Germinal center (tissue), 1 donor: ENCODE results near the gene DNAJC18.
A peak's percentile ranks its signal among the peaks of the same experiment; 100 is the strongest.
"Not testable (repeated sequence)": the region's sequence is repeated elsewhere in the genome, so short reads cannot be mapped to it uniquely, and the experiment has no call there.

Experiments used
- DNase-seq: peaks from one replicate; pipeline ENCODE4 v3.0.0; 2012; ENCODE audit warnings: mixed read lengths, low spot score

DNAJC18 gene

GRCh38 chr5:139388198-139388821, 51.0 kb downstream of the DNAJC18 start:
- DNase-seq: peak; percentile 84

DNA sequence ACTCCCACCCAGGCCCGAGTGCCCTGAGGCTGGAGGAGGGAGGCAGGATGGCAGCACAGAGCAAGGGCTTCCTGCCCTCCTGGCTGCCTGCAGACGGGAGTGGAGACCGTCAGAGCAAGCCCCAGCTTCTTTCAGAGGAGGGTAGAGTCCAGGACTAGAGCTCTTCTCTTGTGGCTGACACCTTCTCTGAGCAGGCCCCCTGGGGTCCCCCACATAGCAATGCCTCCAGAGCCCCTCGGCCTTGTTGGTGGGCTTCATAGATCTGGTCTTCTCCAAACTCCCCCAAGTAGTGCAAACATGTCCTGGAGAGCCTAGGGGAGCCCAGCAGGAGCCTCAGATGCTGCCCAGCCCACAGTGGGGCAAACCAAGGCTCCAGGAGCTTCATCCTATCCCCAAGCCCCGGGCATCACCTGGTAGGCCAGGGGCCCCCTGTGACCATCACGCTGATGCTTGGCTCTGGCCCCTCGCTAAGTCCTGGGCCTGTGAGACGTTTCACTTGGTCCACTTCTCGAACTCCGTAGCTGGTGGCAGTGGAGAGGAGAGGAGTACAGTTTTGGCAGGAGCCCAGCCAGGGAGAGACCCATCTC, 51.6 kb downstream of the DNAJC18 start:
- no peak for DNase-seq

GRCh38 chr5:139386956-139387355, 52.4 kb downstream of the DNAJC18 start:
- not testable (repeated sequence) for DNase-seq

DNA sequence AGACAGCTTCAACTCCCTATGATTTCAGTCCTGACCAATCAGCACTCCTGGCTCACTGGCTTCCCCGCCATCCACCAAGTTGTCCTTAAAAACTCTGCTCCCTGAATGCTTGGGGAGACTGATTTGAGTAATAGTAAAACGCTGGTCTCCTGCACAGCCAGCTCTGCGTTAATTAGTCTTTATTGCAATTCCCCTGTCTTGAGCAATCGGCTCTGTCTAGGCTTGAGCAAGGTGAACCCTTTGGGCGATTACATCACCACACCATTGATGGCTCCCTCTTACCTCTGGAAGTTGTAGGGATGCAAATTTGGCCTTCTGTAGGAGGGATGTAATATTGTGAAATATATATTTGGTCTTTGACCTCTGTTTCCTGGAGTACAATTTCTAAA, 53.3 kb downstream of the DNAJC18 start:
- DNase-seq: no peak

- no peak for DNase-seq
These were observed 54.0 kb downstream of the DNAJC18 start for GRCh38 chr5:139385061-139386049.

- no peak for DNase-seq
These were observed 54.7 kb downstream of the DNAJC18 start for GRCh38 chr5:139384591-139385051.

DNA sequence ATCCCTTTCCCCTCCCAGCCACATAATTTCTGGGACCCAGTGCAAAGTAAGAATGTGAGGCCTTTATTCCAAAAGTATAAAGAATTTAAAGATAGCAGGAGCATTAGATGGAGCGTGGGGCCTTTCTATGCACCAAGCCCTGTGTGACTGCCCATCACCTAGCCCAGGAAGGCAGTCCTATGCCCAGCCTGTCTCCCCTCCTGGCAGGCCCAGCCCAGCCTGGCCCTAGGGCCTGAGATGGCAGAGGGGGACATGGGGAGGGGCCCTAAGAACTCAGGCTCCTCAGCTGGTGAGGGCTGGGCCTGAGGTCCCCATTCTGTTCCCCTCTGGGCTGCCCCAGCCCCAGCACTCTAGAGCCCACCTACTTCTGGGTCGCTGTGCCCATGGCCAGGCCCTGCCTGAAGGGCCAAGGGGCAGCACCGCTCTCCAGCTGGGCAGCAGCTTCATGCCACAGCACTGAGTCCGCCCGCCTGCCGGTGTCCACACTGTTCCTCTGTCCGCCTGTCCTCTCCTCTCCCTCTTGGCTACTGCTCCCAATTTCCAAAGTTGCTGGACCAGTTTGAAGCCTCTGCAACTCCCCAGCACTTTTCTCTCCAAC, 55.2 kb downstream of the DNAJC18 start:
- no peak for DNase-seq

GRCh38 chr5:139383275-139383992, 55.9 kb downstream of the DNAJC18 start, which contains the start of gene SLC23A1:
Gene SLC23A1 (minus strand): TSS chr5:139383297. CDS start chr5:139383253, 44 bp downstream.
- no peak for DNase-seq

DNA sequence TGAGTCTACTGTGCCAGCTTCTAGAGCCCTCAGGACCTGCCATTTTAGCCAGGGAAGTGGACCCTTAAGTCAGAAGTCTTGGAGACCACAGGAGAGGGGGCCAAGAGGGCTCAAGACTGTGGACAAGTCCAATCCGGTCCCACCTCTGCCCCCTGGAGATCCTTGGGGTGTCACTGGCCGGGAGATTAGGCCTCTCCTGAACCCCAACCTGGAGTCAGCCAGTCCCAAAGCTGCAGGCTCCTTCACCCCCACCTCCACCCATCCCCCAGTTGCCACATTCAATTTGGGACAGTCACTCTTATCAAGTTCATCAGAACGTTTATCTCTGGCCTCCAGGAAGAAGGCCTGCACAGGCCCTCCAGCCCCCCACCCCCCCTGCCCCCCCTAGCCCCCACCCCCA, 56.5 kb downstream of the DNAJC18 start:
- DNase-seq: no peak

- no peak for DNase-seq
These were observed 57.2 kb downstream of the DNAJC18 start for GRCh38 chr5:139381837-139382761.

DNA sequence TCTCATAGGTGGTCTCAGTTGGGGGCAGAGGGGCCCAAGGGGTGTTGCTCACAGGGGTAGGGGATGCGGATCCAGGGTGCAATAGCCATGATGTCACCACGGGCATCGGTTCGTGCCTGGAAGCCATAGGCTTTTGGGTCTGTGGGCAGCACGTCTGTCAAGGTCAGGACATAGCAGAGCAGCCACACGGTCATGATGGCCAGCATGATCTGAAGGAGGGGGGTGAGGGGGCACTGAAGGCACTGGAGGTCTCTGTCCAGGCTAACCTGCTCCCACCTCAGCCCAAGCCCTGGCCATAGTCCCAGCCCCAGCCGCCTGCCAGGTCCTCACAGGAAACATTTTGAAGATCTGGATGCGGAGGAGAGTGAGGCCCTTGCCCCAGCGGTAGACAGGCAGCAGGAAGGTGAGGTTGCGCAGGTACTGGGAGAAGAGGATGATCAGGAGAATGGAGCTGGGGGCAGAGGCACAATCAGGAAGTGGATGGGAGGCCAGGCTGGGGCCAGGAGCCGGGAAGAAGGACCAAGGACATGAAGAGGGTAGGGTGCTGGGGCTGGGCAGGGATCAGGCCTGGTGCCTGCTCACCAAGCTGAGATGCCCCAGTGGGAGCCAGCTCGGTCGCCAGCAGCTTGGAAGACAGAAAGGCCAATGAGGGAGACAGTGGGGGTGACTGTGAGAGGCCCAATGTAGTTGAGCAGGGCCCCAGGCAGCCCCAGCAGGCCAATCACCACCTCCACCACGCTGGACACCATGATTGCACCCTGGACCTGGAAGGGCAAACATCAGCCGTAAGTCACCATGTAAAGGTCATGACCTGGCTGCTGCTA, 59.5 kb downstream of the DNAJC18 start:
- no peak for DNase-seq

DNA sequence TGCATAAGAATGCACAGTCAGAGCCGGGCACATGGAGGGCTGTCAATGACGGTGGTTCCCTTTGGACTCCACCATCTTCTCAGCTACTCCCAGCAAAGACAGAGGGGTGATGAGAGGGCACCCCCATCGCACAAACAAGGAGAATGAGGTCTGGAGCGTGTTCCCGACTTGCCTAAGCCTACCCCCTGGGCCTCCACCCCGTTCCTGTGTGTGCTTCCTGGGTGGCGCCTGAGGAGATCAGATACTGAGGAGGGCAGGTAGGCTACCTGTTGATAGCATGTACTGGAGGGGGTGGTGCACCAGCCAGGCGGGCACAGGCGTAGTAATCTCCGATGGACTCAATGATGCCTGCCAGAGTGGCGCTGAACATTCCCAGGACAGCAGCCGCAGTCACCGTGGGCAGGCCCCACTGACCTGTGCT, 60.4 kb downstream of the DNAJC18 start:
- no peak for DNase-seq

- no peak for DNase-seq
These were observed 61.1 kb downstream of the DNAJC18 start for GRCh38 chr5:139378101-139378825.

GRCh38 chr5:139377226-139377625, 62.1 kb downstream of the DNAJC18 start:
- no peak for DNase-seq

DNA sequence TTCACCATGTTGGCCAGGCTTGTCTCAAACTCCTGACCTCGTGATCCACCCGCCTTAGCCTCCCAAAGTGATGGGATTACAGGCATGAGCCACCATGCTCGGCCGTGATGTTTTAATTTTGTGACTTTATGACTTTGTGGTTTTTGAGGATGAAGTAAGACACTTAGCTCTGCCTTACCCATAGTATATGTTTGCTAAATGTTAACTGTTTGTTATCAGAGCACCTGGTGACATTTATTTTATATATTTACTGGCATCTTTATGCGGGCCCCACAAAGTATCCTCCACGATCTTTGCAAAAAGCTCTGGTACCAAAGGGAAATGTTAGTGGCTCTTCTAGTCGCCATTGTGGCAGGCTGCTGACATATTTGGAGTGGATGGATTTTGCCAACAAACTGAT, 63.0 kb downstream of the DNAJC18 start:
- DNase-seq: no peak

DNA sequence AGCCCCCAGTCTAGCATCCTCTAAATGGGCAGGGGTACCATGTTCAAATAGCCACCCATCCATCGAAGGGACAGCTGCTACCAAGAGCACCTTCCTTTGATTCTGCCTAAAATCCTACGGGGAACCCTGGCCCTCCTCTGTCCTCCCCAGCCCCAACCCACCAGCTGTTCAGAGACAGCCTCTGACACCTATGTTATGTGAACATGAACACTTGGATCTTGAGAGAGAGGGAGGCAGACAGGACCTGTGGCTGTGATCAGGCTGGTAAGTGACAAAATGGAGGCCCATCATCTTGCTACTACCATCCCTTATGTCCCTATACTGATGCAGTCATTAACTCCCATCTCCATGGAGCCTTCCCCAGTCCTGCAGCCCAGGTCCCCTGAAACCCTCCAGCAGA, 64.4 kb downstream of the DNAJC18 start:
- no peak for DNase-seq

- DNase-seq: no peak
These were observed 67.6 kb downstream of the DNAJC18 start for GRCh38 chr5:139371482-139372435.

DNA sequence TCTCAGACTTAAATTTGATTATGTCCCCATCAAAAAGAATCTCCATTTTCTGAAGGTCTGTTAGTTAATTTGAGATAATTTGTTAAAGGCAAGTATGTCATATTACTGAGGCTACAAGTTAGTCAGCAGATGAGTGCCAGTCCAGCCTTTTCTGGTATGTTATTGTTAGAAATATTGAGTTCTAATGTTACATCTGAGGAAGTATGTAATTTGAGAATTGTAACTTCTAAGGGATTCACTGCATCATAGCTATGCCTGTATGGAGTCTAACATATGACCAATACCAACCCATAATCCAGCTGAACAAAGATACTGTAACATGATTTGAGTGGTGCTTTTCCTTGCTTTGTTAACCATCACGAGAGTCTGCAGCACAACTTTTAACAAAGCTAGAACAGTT, 70.1 kb downstream of the DNAJC18 start:
- no peak for DNase-seq
